Esophagus squamous epithelium (tissue), 4 donors: ENCODE results near the gene P4HA2.

Source experiments
- CTCF ChIP-seq, 6 experiments: fragments of 450-650 bp in 4 of 6; fragments of 200-600 bp in 2 of 6; sonication (generic) in 2 of 6; IDR thresholded peaks; one replicate each; pipeline ENCODE4 v1.5.1; 2016 to 2019; ENCODE audit warnings: antibody characterized with exemption in 6 of 6, mild to moderate bottlenecking in 4 of 6, moderate library complexity in 4 of 6
- POLR2A ChIP-seq, 4 donors: fragments of 450-650 bp; IDR thresholded peaks; one replicate each; pipeline ENCODE4 v1.6.1; 2017; ENCODE audit warnings: antibody characterized with exemption in 4 of 4, mild to moderate bottlenecking in 4 of 4, moderate library complexity in 3 of 4

GRCh38 chr5:132226516-132227234, 978 bp downstream of the P4HA2 start:
- TF ChIP-seq CTCF (IDR thresholded peaks at IDR 0.05), result no peak
- TF ChIP-seq POLR2A (IDR thresholded peaks at IDR 0.05), result no peak
